22Rv1 (cell line): Measurements from ENCODE around the gene USP48.

Source experiments
- ZFX ChIP-seq: fragments of 450-650 bp; IDR thresholded peaks from 2 replicates; pipeline ENCODE4 v1.6.1; 2017; ENCODE audit warnings: antibody characterized with exemption, borderline replicate concordance
- TF ChIP-seq, protein P1 (sequence below): fragments of 450-650 bp; IDR thresholded peaks from 2 replicates; pipeline ENCODE4 v1.5.1; 2017; ENCODE audit warnings: mild to moderate bottlenecking

DNA sequence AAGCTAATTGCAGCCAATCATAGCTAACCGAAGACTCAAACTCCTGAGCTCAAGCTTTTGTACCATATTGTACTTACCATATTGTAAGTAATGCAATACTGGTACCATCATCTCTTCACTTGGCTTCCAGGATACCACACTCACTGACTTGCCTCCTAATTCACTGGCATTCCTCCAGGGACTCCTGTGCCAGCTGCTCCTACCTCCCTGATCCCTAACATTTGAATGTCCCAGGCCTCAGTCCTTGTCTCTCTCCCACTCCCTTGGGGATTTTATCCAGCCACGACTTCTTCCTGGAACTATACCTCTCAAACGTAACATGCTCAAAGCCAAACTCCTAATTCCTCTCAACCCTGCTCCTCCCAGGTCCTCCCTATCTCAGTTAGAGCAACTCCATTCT is 33.8 kb downstream of the USP48 start:
- TF ChIP-seq, protein P1, sequence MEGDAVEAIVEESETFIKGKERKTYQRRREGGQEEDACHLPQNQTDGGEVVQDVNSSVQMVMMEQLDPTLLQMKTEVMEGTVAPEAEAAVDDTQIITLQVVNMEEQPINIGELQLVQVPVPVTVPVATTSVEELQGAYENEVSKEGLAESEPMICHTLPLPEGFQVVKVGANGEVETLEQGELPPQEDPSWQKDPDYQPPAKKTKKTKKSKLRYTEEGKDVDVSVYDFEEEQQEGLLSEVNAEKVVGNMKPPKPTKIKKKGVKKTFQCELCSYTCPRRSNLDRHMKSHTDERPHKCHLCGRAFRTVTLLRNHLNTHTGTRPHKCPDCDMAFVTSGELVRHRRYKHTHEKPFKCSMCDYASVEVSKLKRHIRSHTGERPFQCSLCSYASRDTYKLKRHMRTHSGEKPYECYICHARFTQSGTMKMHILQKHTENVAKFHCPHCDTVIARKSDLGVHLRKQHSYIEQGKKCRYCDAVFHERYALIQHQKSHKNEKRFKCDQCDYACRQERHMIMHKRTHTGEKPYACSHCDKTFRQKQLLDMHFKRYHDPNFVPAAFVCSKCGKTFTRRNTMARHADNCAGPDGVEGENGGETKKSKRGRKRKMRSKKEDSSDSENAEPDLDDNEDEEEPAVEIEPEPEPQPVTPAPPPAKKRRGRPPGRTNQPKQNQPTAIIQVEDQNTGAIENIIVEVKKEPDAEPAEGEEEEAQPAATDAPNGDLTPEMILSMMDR = no peak
- no peak for TF ChIP-seq ZFX
